ENCODE measurements around the gene SH3BP5. TPM values are rescaled to one million over a fixed set of nuclear protein-coding genes. Genes with fewer than 3 reads are reported as not detected.
"Not testable (repeated sequence)": the region's sequence is repeated elsewhere in the genome, so short reads cannot be mapped to it uniquely, and the experiment has no call there.

The SH3BP5 gene
- total RNA-seq, 1 donor from 2014 or later, result 7.7 TPM

DNA sequence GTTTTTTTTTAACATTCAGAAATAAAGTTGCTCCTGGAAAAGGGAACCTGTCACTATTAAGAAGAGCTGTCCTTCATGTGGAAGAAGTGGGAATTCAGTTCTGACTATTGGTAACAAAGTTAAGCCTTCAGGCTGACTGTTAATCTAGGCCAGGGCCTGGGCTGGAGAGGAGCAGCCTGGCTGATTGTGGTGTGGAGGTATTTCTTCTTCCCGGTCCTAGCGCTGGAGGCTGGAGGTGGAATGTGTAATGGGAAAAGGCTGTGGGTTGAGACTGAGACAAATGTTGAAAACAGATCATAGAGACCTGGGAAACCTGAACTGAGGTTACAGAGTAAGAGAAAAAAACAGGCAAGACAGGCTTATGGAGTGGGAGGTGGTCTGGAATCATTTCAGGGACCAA, 23.8 kb upstream of the SH3BP5 start:
- no peak overlapping the region for H3K4me3 ChIP-seq (ENCODE audit: low read depth, low read length)
- TF ChIP-seq, protein P1, sequence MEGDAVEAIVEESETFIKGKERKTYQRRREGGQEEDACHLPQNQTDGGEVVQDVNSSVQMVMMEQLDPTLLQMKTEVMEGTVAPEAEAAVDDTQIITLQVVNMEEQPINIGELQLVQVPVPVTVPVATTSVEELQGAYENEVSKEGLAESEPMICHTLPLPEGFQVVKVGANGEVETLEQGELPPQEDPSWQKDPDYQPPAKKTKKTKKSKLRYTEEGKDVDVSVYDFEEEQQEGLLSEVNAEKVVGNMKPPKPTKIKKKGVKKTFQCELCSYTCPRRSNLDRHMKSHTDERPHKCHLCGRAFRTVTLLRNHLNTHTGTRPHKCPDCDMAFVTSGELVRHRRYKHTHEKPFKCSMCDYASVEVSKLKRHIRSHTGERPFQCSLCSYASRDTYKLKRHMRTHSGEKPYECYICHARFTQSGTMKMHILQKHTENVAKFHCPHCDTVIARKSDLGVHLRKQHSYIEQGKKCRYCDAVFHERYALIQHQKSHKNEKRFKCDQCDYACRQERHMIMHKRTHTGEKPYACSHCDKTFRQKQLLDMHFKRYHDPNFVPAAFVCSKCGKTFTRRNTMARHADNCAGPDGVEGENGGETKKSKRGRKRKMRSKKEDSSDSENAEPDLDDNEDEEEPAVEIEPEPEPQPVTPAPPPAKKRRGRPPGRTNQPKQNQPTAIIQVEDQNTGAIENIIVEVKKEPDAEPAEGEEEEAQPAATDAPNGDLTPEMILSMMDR (conservative IDR thresholded peaks at IDR 0.05; ENCODE audit: low read depth, low read length), result no peak
- no peak for DNase-seq (ENCODE audit: low read depth)

DNA sequence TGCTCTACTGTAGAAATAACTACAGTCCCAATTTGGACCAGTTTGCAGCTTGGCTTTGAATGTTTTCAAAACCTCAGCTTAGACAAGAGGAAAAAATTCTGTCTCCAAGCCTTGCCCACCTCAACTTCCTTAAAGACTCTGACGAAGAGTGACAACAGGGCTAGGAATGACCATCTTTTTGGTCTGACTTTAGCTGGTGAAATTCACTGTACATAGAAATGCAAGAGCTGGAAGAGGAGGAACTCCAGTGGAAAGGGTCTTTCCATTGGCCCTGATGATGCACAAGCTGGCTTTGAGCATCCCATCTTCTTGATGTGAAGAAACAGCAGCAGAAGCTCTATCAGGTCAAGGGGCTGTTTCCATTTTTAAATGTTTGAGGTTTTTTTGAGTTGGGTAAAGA, 22.7 kb upstream of the SH3BP5 start:
- TF ChIP-seq, protein P1 (conservative IDR thresholded peaks at IDR 0.05; ENCODE audit: low read depth, low read length), result no peak
- no peak for DNase-seq (ENCODE audit: low read depth)
- H3K4me3 ChIP-seq (ENCODE audit: low read depth, low read length), result no peak overlapping the region

DNA sequence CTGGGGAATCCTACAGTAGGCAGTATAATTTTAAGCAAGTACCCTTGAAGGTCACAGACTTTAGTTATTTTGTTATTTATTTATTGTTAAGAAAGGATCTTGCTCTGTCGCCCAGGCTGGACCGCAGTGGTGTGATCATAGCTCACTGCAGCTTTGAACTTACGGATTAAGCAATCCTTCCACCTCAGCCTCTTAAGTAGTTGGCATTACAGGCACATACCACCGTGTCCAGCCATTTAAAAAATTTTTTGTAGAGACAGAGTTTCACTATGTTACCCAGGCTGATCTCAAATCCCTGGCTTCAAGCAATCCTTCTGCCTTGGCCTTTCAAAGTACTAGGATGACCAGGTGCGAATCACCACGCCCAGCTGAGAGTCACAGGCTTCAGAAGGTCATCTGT, 22.1 kb upstream of the SH3BP5 start:
- no peak overlapping the region for H3K4me3 ChIP-seq (ENCODE audit: low read depth, low read length)
- TF ChIP-seq, protein P1 (conservative IDR thresholded peaks at IDR 0.05; ENCODE audit: low read depth, low read length), result no peak
- no peak for DNase-seq (ENCODE audit: low read depth)

DNA sequence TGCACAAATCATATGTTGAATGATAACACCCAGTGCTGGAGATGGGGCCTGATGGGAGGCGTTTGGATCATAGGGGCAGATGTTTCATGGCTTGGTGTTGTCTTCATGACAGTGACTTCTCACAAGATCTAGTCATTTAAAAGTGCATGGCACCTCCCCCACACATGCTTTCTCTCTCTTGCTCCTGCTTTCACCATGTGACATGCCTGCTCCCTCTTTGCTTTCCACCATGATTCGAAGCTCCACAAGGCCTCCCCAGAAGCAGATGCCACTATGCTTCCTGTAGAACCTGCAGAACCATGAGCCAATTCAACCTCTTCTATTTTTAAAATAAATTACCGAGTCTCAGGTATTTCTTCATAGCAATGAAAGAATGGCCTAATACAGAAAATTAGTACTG, 17.8 kb upstream of the SH3BP5 start:
- DNase-seq (ENCODE audit: low read depth), result no peak
- TF ChIP-seq, protein P1 (conservative IDR thresholded peaks at IDR 0.05; ENCODE audit: low read depth, low read length), result no peak
- H3K4me3 ChIP-seq (ENCODE audit: low read depth, low read length), result no peak overlapping the region

DNA sequence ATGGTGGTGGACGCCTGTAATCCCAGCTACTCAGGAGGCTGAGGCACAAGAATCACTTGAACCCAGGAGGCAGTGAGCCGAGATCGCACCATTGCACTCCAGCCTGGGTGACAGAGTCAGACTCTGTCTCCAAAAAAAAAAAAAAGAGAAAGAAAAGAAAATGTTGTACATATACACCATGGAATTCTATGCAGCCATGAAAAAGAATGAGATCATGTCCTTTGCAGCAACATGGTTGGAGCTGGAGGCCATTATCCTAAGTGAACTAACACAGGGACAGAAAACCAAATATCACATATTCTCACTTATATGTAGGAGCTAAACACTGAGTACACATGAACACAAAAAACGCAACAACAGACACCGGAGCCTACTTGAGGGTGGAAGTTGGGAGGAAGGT, 17.1 kb upstream of the SH3BP5 start:
- not testable (repeated sequence) for H3K4me3 ChIP-seq (ENCODE audit: low read depth, low read length); DNase-seq (ENCODE audit: low read depth)

DNA sequence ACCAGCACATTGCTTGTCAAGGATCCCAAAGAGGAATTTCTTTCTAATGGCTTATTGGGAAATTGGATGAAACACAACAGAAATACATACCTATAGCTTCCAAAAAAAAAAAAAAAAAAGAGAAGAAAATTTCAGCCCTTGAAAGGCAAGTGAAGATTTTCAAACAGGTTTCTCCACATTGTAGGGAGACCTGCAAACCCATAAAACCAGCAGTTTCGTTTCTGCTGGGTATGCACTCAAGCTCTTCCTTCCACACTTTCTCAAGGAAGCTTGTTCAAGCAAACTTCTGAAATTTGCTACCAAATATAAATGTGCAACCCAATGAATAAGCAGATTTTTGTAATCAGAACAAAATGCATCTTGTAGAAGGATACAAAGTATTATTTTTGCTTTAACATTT, 15.9 kb upstream of the SH3BP5 start:
- TF ChIP-seq, protein P1 (conservative IDR thresholded peaks at IDR 0.05; ENCODE audit: low read depth, low read length), result no peak
- no peak for DNase-seq (ENCODE audit: low read depth)
- no peak overlapping the region for H3K4me3 ChIP-seq (ENCODE audit: low read depth, low read length)

DNA sequence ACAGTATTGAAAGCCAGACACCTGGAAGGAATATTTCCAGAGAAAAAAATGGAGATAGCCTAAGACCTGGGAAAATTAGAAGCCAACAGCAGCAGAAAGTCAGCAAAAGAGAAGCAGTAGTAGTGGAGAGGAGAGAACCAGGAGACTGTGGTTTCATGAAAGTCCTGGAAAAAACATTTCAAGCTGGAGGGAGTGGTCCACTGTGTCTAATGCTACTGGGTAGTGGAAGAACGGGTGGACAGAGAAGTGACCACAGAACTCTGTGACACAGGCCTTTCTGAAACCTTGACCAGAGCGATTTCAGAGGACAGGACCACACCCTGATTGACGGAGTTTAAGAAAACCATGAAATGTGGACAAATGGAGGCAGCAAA, 15.3 kb upstream of the SH3BP5 start:
- DNase-seq (ENCODE audit: low read depth), result no peak
- TF ChIP-seq, protein P1 (conservative IDR thresholded peaks at IDR 0.05; ENCODE audit: low read depth, low read length), result no peak
- H3K4me3 ChIP-seq (ENCODE audit: low read depth, low read length), result no peak overlapping the region

Data from epithelial cell of proximal tubule (primary cell).